COLO668 (cell line): ENCODE results near the gene RBM34.
"Not testable (repeated sequence)": the region's sequence is repeated elsewhere in the genome, so short reads cannot be mapped to it uniquely, and the experiment has no call there.

Experiments used
- DNase-seq: peaks from one replicate; lab custom pipeline; 2025; ENCODE audit not compliant: unreplicated experiment; lab: John Stamatoyannopoulos, UW

The RBM34 gene

GRCh38 chr1:235093013-235093695, 67.9 kb downstream of the RBM34 start:
- peak; percentile 36 for DNase-seq

- DNase-seq: not testable (repeated sequence)
These were observed 68.6 kb downstream of the RBM34 start for GRCh38 chr1:235092415-235092814.

- not testable (repeated sequence) for DNase-seq
These were observed 69.0 kb downstream of the RBM34 start for GRCh38 chr1:235092045-235092406.

- DNase-seq: not testable (repeated sequence)
These were observed 69.6 kb downstream of the RBM34 start for GRCh38 chr1:235091319-235092044.

GRCh38 chr1:235090406-235091069, 70.5 kb downstream of the RBM34 start:
- DNase-seq: no peak

GRCh38 chr1:235088907-235089306, 72.1 kb downstream of the RBM34 start:
- no peak for DNase-seq

GRCh38 chr1:235088430-235088829, 72.6 kb downstream of the RBM34 start:
- DNase-seq: no peak

GRCh38 chr1:235087906-235088305, 73.1 kb downstream of the RBM34 start:
- DNase-seq: no peak

GRCh38 chr1:235085411-235086117, 75.5 kb downstream of the RBM34 start:
- not testable (repeated sequence) for DNase-seq
